IgD-negative memory B cell (primary cell): Measurements from ENCODE around the gene IFIT5. TPM values are rescaled to one million over a fixed set of nuclear protein-coding genes. Genes with fewer than 3 reads are reported as not detected.

ENCODE experiments used
- H3K27ac Mint-ChIP-seq, 3 donors: one replicate each; pipeline ENCODE4 v1.8.0; 2020 to 2022; ENCODE audit warnings: mild to moderate bottlenecking in 3 of 3, mixed read lengths in 3 of 3, moderate library complexity in 1 of 3
- H3K27me3 Mint-ChIP-seq: one replicate; pipeline ENCODE4 v1.8.0; 2021; ENCODE audit warnings: mixed read lengths
- H3K36me3 Mint-ChIP-seq: one replicate; pipeline ENCODE4 v1.8.0; 2020; ENCODE audit warnings: mild to moderate bottlenecking, mixed read lengths
- H3K4me1 Mint-ChIP-seq, 3 donors: one replicate each; pipeline ENCODE4 v1.8.0; 2020 to 2022; ENCODE audit warnings: mixed read lengths in 3 of 3, mild to moderate bottlenecking in 1 of 3
- H3K4me3 Mint-ChIP-seq, 4 donors: one replicate each; pipeline ENCODE4 v1.8.0; 2020 to 2022; ENCODE audit warnings: mild to moderate bottlenecking in 4 of 4, mixed read lengths in 4 of 4, moderate library complexity in 3 of 4
- H3K9me3 Mint-ChIP-seq, 3 donors: one replicate each; pipeline ENCODE4 v1.8.0; 2020 to 2021; ENCODE audit warnings: mixed read lengths in 3 of 3, mild to moderate bottlenecking in 1 of 3
- polyA plus RNA-seq: library from polyadenylated mRNA; unstranded; fragments of 300-500 nt; fragmentation: Illumina TruSeq; gene quantifications from one replicate; pipeline ENCODE4 v1.2.3, GENCODE V29; 2021

The IFIT5 gene
- polyA plus RNA-seq: 17.3 TPM

- peaks cover 2% of the 10 kb centered on the region for H3K36me3 Mint-ChIP-seq
- H3K4me3 Mint-ChIP-seq: peak within 1 kb of the TSS; percentile 90 to 96 (median 94)
- peaks cover 0 to 3% (median 2%) of the 10 kb centered on the region in 3 donors for H3K9me3 Mint-ChIP-seq
- H3K27me3 Mint-ChIP-seq: no peaks in the 10 kb centered on the region
- peak within 1 kb of the TSS; percentile 90 to 100 (median 97) for H3K27ac Mint-ChIP-seq
- peaks cover 25 to 32% (median 31%) of the 10 kb centered on the region in 3 donors for H3K4me1 Mint-ChIP-seq
Measured at GRCh38 chr10:89414146-89414878, at the start of gene IFIT5. Gene IFIT5, plus strand, starts transcription at chr10:89414568. Its CDS starts 231 bp downstream, at chr10:89414799.

- H3K9me3 Mint-ChIP-seq: no peaks in the 10 kb centered on the region
- H3K27ac Mint-ChIP-seq: peak overlapping the region in 1 of 3 donors; percentile 11
- peaks cover 17 to 19% (median 19%) of the 10 kb centered on the region in 3 donors for H3K4me1 Mint-ChIP-seq
- no peaks in the 10 kb centered on the region for H3K27me3 Mint-ChIP-seq
- H3K36me3 Mint-ChIP-seq: no peaks in the 10 kb centered on the region
- H3K4me3 Mint-ChIP-seq: no peak overlapping the region
Measured at GRCh38 chr10:89367529-89367928, 46.8 kb upstream of the IFIT5 start.

- H3K9me3 Mint-ChIP-seq: no peaks in the 10 kb centered on the region
- no peak overlapping the region for H3K4me3 Mint-ChIP-seq
- H3K27ac Mint-ChIP-seq: no peak overlapping the region
- H3K36me3 Mint-ChIP-seq: no peaks in the 10 kb centered on the region
- peaks cover 3% of the 10 kb centered on the region for H3K27me3 Mint-ChIP-seq
- peaks cover 13 to 19% (median 13%) of the 10 kb centered on the region in 3 donors for H3K4me1 Mint-ChIP-seq
Measured at GRCh38 chr10:89368129-89368528, 46.2 kb upstream of the IFIT5 start.

GRCh38 chr10:89369156-89370105, 44.9 kb upstream of the IFIT5 start:
- Mint-ChIP-seq H3K27me3 (peaks cover 3% of the 10 kb centered on the region), H3K4me3 (no peak overlapping the region), H3K9me3 (no peaks in the 10 kb centered on the region), H3K36me3 (no peaks in the 10 kb centered on the region), H3K4me1 (peaks cover 8 to 13% (median 8%) of the 10 kb centered on the region in 3 donors), H3K27ac (no peak overlapping the region)

GRCh38 chr10:89371079-89371478, 43.3 kb upstream of the IFIT5 start:
- Mint-ChIP-seq H3K9me3 (no peaks in the 10 kb centered on the region), H3K27ac (no peak overlapping the region), H3K36me3 (no peaks in the 10 kb centered on the region), H3K4me1 (peaks cover 4 to 10% (median 5%) of the 10 kb centered on the region in 3 donors), H3K27me3 (peaks cover 3% of the 10 kb centered on the region), H3K4me3 (no peak overlapping the region)

- Mint-ChIP-seq H3K4me3 (no peak overlapping the region), H3K4me1 (peaks cover 4 to 8% (median 5%) of the 10 kb centered on the region in 3 donors), H3K27me3 (peaks cover 3% of the 10 kb centered on the region), H3K27ac (no peak overlapping the region), H3K36me3 (no peaks in the 10 kb centered on the region), H3K9me3 (no peaks in the 10 kb centered on the region)
Measured at GRCh38 chr10:89371987-89372386, 42.4 kb upstream of the IFIT5 start.

- Mint-ChIP-seq H3K9me3 (no peaks in the 10 kb centered on the region), H3K4me1 (peaks cover 1 to 4% (median 2%) of the 10 kb centered on the region in 3 donors), H3K27me3 (peaks cover 3% of the 10 kb centered on the region), H3K4me3 (no peak overlapping the region), H3K36me3 (no peaks in the 10 kb centered on the region), H3K27ac (no peak overlapping the region)
Measured at GRCh38 chr10:89373916-89374711, 40.3 kb upstream of the IFIT5 start.

- Mint-ChIP-seq H3K4me1 (peaks cover 0 to under 1% (median 0%) of the 10 kb centered on the region in 3 donors), H3K27me3 (peaks cover 3% of the 10 kb centered on the region), H3K27ac (no peak overlapping the region)
Measured at GRCh38 chr10:89374713-89375141, 39.6 kb upstream of the IFIT5 start.

GRCh38 chr10:89377705-89378637, 36.4 kb upstream of the IFIT5 start, which contains the start of gene IFIT1B:
Gene IFIT1B, plus strand, starts transcription at chr10:89378056. Its CDS starts 80 bp downstream, at chr10:89378136.
- Mint-ChIP-seq H3K27ac (no peak within 1 kb of the TSS), H3K4me1 (no peaks in the 10 kb centered on the region), H3K27me3 (no peaks in the 10 kb centered on the region), H3K4me3 (no peak within 1 kb of the TSS), H3K9me3 (no peaks in the 10 kb centered on the region), H3K36me3 (no peaks in the 10 kb centered on the region)

More at GRCh38 chr10:89374713-89375141, 39.6 kb upstream of the IFIT5 start:
- Mint-ChIP-seq H3K9me3 (no peaks in the 10 kb centered on the region), H3K36me3 (no peaks in the 10 kb centered on the region), H3K4me3 (no peak overlapping the region)

- Mint-ChIP-seq H3K36me3 (no peaks in the 10 kb centered on the region), H3K27ac (no peak overlapping the region), H3K27me3 (no peaks in the 10 kb centered on the region), H3K4me1 (peaks cover 0 to 3% (median 2%) of the 10 kb centered on the region in 3 donors), H3K9me3 (no peaks in the 10 kb centered on the region), H3K4me3 (no peak overlapping the region)
Measured at GRCh38 chr10:89379103-89379502, 35.3 kb upstream of the IFIT5 start.

GRCh38 chr10:89382757-89383156, 31.6 kb upstream of the IFIT5 start:
- Mint-ChIP-seq H3K9me3 (no peaks in the 10 kb centered on the region), H3K36me3 (no peaks in the 10 kb centered on the region), H3K4me1 (peaks cover 12 to 15% (median 14%) of the 10 kb centered on the region in 3 donors), H3K27me3 (no peaks in the 10 kb centered on the region), H3K4me3 (no peak overlapping the region), H3K27ac (no peak overlapping the region)

GRCh38 chr10:89384474-89385340, 29.7 kb upstream of the IFIT5 start:
- Mint-ChIP-seq H3K9me3 (no peaks in the 10 kb centered on the region), H3K4me3 (peak overlapping the region in 2 of 4 donors; percentile 32 to 65), H3K4me1 (peaks cover 12 to 15% (median 14%) of the 10 kb centered on the region in 3 donors), H3K27me3 (no peaks in the 10 kb centered on the region), H3K27ac (peak overlapping the region in 2 of 3 donors; percentile 24 to 40), H3K36me3 (no peaks in the 10 kb centered on the region)

GRCh38 chr10:89388806-89389205, 25.6 kb upstream of the IFIT5 start:
- Mint-ChIP-seq H3K9me3 (no peaks in the 10 kb centered on the region), H3K27ac (peak overlapping the region in 1 of 3 donors; percentile 83), H3K27me3 (no peaks in the 10 kb centered on the region), H3K36me3 (no peaks in the 10 kb centered on the region), H3K4me1 (peaks cover 23 to 35% (median 29%) of the 10 kb centered on the region in 3 donors), H3K4me3 (no peak overlapping the region)
